ENCODE results near the gene PROZ.

- TF ChIP-seq POLR2A (IDR thresholded peaks at IDR 0.05; ENCODE audit: low read depth, low read length), result no peak
- no peak for TF ChIP-seq POLR2AphosphoS5 (IDR thresholded peaks at IDR 0.05; ENCODE audit: low read depth, low read length)
- TF ChIP-seq SPI1 (IDR thresholded peaks at IDR 0.05; ENCODE audit: low read depth, low read length), result no peak
- no peak for TF ChIP-seq PAX5 (IDR thresholded peaks at IDR 0.05; ENCODE audit: insufficient read depth, low read length, severe bottlenecking)
- no peak for TF ChIP-seq TAF1 (IDR thresholded peaks at IDR 0.05; ENCODE audit: low read depth, low read length)
Observed at GRCh38 chr13:113166266-113166665, 7.8 kb downstream of the PROZ start.

Measured in GM12891 (cell line).